ENCODE measurements around the gene CEP128. TPM values are rescaled to one million over a fixed set of nuclear protein-coding genes. Genes with fewer than 3 reads are reported as not detected.
"Not testable (repeated sequence)": the region's sequence is repeated elsewhere in the genome, so short reads cannot be mapped to it uniquely, and the experiment has no call there.

CEP128 gene
- total RNA-seq, 1 donor from 2014 or later: 18.2 TPM

- DNase-seq (ENCODE audit: low spot score): no peak
- Mint-ChIP-seq H3K9me3 (no peaks in the 10 kb centered on the region), H3K27me3 (ENCODE audit: insufficient read depth) (no peaks in the 10 kb centered on the region), H3K27ac (no peak overlapping the region), H3K4me3 (no peak overlapping the region), H3K36me3 (ENCODE audit: low read depth) (peaks cover 12% of the 10 kb centered on the region), H3K4me1 (ENCODE audit: low read depth) (peaks cover 31% of the 10 kb centered on the region)
- intact Hi-C loops (cut with micrococcal nuclease): no loop called here
Observed at GRCh38 chr14:80923368-80923767, 18.2 kb downstream of the CEP128 start.

GRCh38 chr14:80919622-80920021, 21.9 kb downstream of the CEP128 start:
- intact Hi-C loops (cut with micrococcal nuclease): no loop called here
- H3K4me3 Mint-ChIP-seq: no peak overlapping the region
- peaks cover 7% of the 10 kb centered on the region for H3K4me1 Mint-ChIP-seq (ENCODE audit: low read depth)
- DNase-seq (ENCODE audit: low spot score): no peak
- no peaks in the 10 kb centered on the region for H3K27me3 Mint-ChIP-seq (ENCODE audit: insufficient read depth)
- peaks cover 13% of the 10 kb centered on the region for H3K36me3 Mint-ChIP-seq (ENCODE audit: low read depth)
- no peak overlapping the region for H3K27ac Mint-ChIP-seq
- H3K9me3 Mint-ChIP-seq: no peaks in the 10 kb centered on the region

GRCh38 chr14:80912013-80912412, 29.5 kb downstream of the CEP128 start:
- H3K9me3 Mint-ChIP-seq: not testable (repeated sequence)

GRCh38 chr14:80906946-80907345, 34.6 kb downstream of the CEP128 start:
- intact Hi-C loops (cut with micrococcal nuclease): no loop called here
- no peak overlapping the region for H3K4me3 Mint-ChIP-seq
- no peaks in the 10 kb centered on the region for H3K9me3 Mint-ChIP-seq
- H3K36me3 Mint-ChIP-seq (ENCODE audit: low read depth): peaks cover 14% of the 10 kb centered on the region
- H3K27me3 Mint-ChIP-seq (ENCODE audit: insufficient read depth): no peaks in the 10 kb centered on the region
- H3K4me1 Mint-ChIP-seq (ENCODE audit: low read depth): peaks cover 12% of the 10 kb centered on the region
- H3K27ac Mint-ChIP-seq: no peak overlapping the region
- no peak for DNase-seq (ENCODE audit: low spot score)

More at GRCh38 chr14:80912013-80912412, 29.5 kb downstream of the CEP128 start:
- DNase-seq (ENCODE audit: low spot score); H3K27me3 Mint-ChIP-seq (ENCODE audit: insufficient read depth); H3K4me3 Mint-ChIP-seq; H3K27ac Mint-ChIP-seq; H3K4me1 Mint-ChIP-seq (ENCODE audit: low read depth); intact Hi-C loops (cut with micrococcal nuclease): not testable (repeated sequence)
- H3K36me3 Mint-ChIP-seq (ENCODE audit: low read depth): peaks cover 12% of the 10 kb centered on the region

GRCh38 chr14:80906336-80906735, 35.2 kb downstream of the CEP128 start:
- H3K9me3 Mint-ChIP-seq: no peaks in the 10 kb centered on the region

GRCh38 chr14:80902608-80903007, 38.9 kb downstream of the CEP128 start:
- H3K9me3 Mint-ChIP-seq: no peaks in the 10 kb centered on the region
- H3K27ac Mint-ChIP-seq: no peak overlapping the region
- intact Hi-C loops (cut with micrococcal nuclease): no loop called here
- no peaks in the 10 kb centered on the region for H3K27me3 Mint-ChIP-seq (ENCODE audit: insufficient read depth)
- no peak for DNase-seq (ENCODE audit: low spot score)
- H3K4me1 Mint-ChIP-seq (ENCODE audit: low read depth): peaks cover 12% of the 10 kb centered on the region
- H3K4me3 Mint-ChIP-seq: no peak overlapping the region
- H3K36me3 Mint-ChIP-seq (ENCODE audit: low read depth): peaks cover 19% of the 10 kb centered on the region

More at GRCh38 chr14:80906336-80906735, 35.2 kb downstream of the CEP128 start:
- intact Hi-C loops (cut with micrococcal nuclease): no loop called here
- Mint-ChIP-seq H3K4me3 (no peak overlapping the region), H3K27me3 (ENCODE audit: insufficient read depth) (no peaks in the 10 kb centered on the region), H3K36me3 (ENCODE audit: low read depth) (peaks cover 14% of the 10 kb centered on the region), H3K27ac (no peak overlapping the region), H3K4me1 (ENCODE audit: low read depth) (peaks cover 12% of the 10 kb centered on the region)
- DNase-seq (ENCODE audit: low spot score): no peak

GRCh38 chr14:80901822-80902221, 39.7 kb downstream of the CEP128 start:
- H3K4me3 Mint-ChIP-seq: no peak overlapping the region
- intact Hi-C loops (cut with micrococcal nuclease): no loop called here
- peaks cover 21% of the 10 kb centered on the region for H3K36me3 Mint-ChIP-seq (ENCODE audit: low read depth)
- no peak for DNase-seq (ENCODE audit: low spot score)
- no peak overlapping the region for H3K27ac Mint-ChIP-seq
- peaks cover 12% of the 10 kb centered on the region for H3K4me1 Mint-ChIP-seq (ENCODE audit: low read depth)
- H3K9me3 Mint-ChIP-seq: no peaks in the 10 kb centered on the region
- no peaks in the 10 kb centered on the region for H3K27me3 Mint-ChIP-seq (ENCODE audit: insufficient read depth)

GRCh38 chr14:80901260-80901659, 40.3 kb downstream of the CEP128 start:
- DNase-seq (ENCODE audit: low spot score): no peak
- H3K36me3 Mint-ChIP-seq (ENCODE audit: low read depth): peaks cover 22% of the 10 kb centered on the region

GRCh38 chr14:80872645-80873044, 68.9 kb downstream of the CEP128 start:
- Mint-ChIP-seq H3K36me3 (ENCODE audit: low read depth) (peaks cover 11% of the 10 kb centered on the region), H3K27ac (no peak overlapping the region), H3K9me3 (peaks cover 29% of the 10 kb centered on the region), H3K27me3 (ENCODE audit: insufficient read depth) (no peaks in the 10 kb centered on the region), H3K4me3 (no peak overlapping the region), H3K4me1 (ENCODE audit: low read depth) (no peaks in the 10 kb centered on the region)
- intact Hi-C loops (cut with micrococcal nuclease): no loop called here
- no peak for DNase-seq (ENCODE audit: low spot score)

More at GRCh38 chr14:80901260-80901659, 40.3 kb downstream of the CEP128 start:
- no peak overlapping the region for H3K4me3 Mint-ChIP-seq
- intact Hi-C loops (cut with micrococcal nuclease): no loop called here
- H3K9me3 Mint-ChIP-seq: no peaks in the 10 kb centered on the region
- no peaks in the 10 kb centered on the region for H3K27me3 Mint-ChIP-seq (ENCODE audit: insufficient read depth)
- H3K4me1 Mint-ChIP-seq (ENCODE audit: low read depth): peaks cover 12% of the 10 kb centered on the region
- no peak overlapping the region for H3K27ac Mint-ChIP-seq

GRCh38 chr14:80868260-80868659, 73.3 kb downstream of the CEP128 start:
- Mint-ChIP-seq H3K27me3 (ENCODE audit: insufficient read depth) (no peaks in the 10 kb centered on the region), H3K27ac (no peak overlapping the region), H3K36me3 (ENCODE audit: low read depth) (peaks cover 9% of the 10 kb centered on the region), H3K4me3 (no peak overlapping the region), H3K9me3 (peaks cover 37% of the 10 kb centered on the region), H3K4me1 (ENCODE audit: low read depth) (no peaks in the 10 kb centered on the region)
- no peak for DNase-seq (ENCODE audit: low spot score)
- intact Hi-C loops (cut with micrococcal nuclease): no loop called here

GRCh38 chr14:80867798-80868197, 73.7 kb downstream of the CEP128 start:
- H3K36me3 Mint-ChIP-seq (ENCODE audit: low read depth): peaks cover 9% of the 10 kb centered on the region
- H3K4me1 Mint-ChIP-seq (ENCODE audit: low read depth): no peaks in the 10 kb centered on the region
- H3K27me3 Mint-ChIP-seq (ENCODE audit: insufficient read depth): no peaks in the 10 kb centered on the region

GRCh38 chr14:80867091-80867490, 74.4 kb downstream of the CEP128 start:
- H3K27me3 Mint-ChIP-seq (ENCODE audit: insufficient read depth): no peaks in the 10 kb centered on the region
- H3K36me3 Mint-ChIP-seq (ENCODE audit: low read depth): peaks cover 6% of the 10 kb centered on the region
- DNase-seq (ENCODE audit: low spot score): no peak
- H3K4me1 Mint-ChIP-seq (ENCODE audit: low read depth): no peaks in the 10 kb centered on the region
- intact Hi-C loops (cut with micrococcal nuclease): no loop called here
- no peak overlapping the region for H3K4me3 Mint-ChIP-seq
- peaks cover 37% of the 10 kb centered on the region for H3K9me3 Mint-ChIP-seq
- no peak overlapping the region for H3K27ac Mint-ChIP-seq

More at GRCh38 chr14:80867798-80868197, 73.7 kb downstream of the CEP128 start:
- Mint-ChIP-seq H3K4me3 (no peak overlapping the region), H3K27ac (no peak overlapping the region), H3K9me3 (peaks cover 37% of the 10 kb centered on the region)
- intact Hi-C loops (cut with micrococcal nuclease): no loop called here
- no peak for DNase-seq (ENCODE audit: low spot score)

- intact Hi-C loops (cut with micrococcal nuclease): no loop called here
- H3K4me3 Mint-ChIP-seq: no peak overlapping the region
- no peaks in the 10 kb centered on the region for H3K27me3 Mint-ChIP-seq (ENCODE audit: insufficient read depth)
- H3K27ac Mint-ChIP-seq: no peak overlapping the region
- peaks cover 6% of the 10 kb centered on the region for H3K36me3 Mint-ChIP-seq (ENCODE audit: low read depth)
- no peaks in the 10 kb centered on the region for H3K4me1 Mint-ChIP-seq (ENCODE audit: low read depth)
- peaks cover 36% of the 10 kb centered on the region for H3K9me3 Mint-ChIP-seq
- no peak for DNase-seq (ENCODE audit: low spot score)
Observed at GRCh38 chr14:80865565-80865964, 76.0 kb downstream of the CEP128 start.

- Mint-ChIP-seq H3K27me3 (ENCODE audit: insufficient read depth) (no peaks in the 10 kb centered on the region), H3K4me3 (no peak overlapping the region), H3K4me1 (ENCODE audit: low read depth) (no peaks in the 10 kb centered on the region), H3K27ac (no peak overlapping the region), H3K9me3 (peaks cover 11% of the 10 kb centered on the region), H3K36me3 (ENCODE audit: low read depth) (peaks cover 5% of the 10 kb centered on the region)
- no peak for DNase-seq (ENCODE audit: low spot score)
- intact Hi-C loops (cut with micrococcal nuclease): no loop called here
Observed at GRCh38 chr14:80862983-80863382, 78.6 kb downstream of the CEP128 start.

Measured in activated T-helper 1 cell treated with anti-CD3 and anti-CD28 coated beads, Interleukin-12 subunit alpha, Interleukin-12 subunit beta, Interleukin-2, Interleukin-4 antibody, amounts not matched to agents 30 ng/mL and 10 ng/mL and 1 ng/mL, durations not matched to agents 14 hours and 24 hours and 36 hours (primary cell).